Lung (tissue), 12 donors: Measurements from ENCODE around the gene GNAO1. TPM values are rescaled to one million over a fixed set of nuclear protein-coding genes. Genes with fewer than 3 reads are reported as not detected.
A peak's percentile ranks its signal among the peaks of the same experiment; 100 is the strongest.

Source experiments
- ATAC-seq: fragments of 200-7000 bp; cut with Tn5 transposase; one replicate; pipeline ENCODE4 v1.9.1; 2020; ENCODE audit warnings: moderate number of reproducible peaks; ENCODE audit not compliant: insufficient read depth, low FRiP score
- DNase-seq, 3 donors: peaks; one replicate each; pipeline ENCODE4 v3.0.0-alpha.2; 2013 to 2017
- H3K27ac ChIP-seq, 2 donors: one replicate each; pipeline ENCODE4 v1.5.1; 2013; ENCODE audit warnings: mild to moderate bottlenecking in 2 of 2, moderate library complexity in 2 of 2, control low read depth in 1 of 2, inconsistent platforms in 1 of 2, low read depth in 1 of 2, low read length in 1 of 2
- H3K27me3 ChIP-seq, 3 donors: one replicate each; pipeline ENCODE4 v1.5.1; 2013; ENCODE audit warnings: low read length in 2 of 3; ENCODE audit not compliant: control insufficient read depth in 3 of 3, insufficient read depth in 3 of 3
- H3K36me3 ChIP-seq, 4 donors: one replicate each; pipeline ENCODE4 v1.5.1; 2013; ENCODE audit warnings: low read length in 4 of 4, mild to moderate bottlenecking in 1 of 4, moderate library complexity in 1 of 4; ENCODE audit not compliant: control insufficient read depth in 4 of 4, insufficient read depth in 4 of 4
- H3K4me1 ChIP-seq, 5 donors: one replicate each; pipeline ENCODE4 v1.5.1; 2013; ENCODE audit warnings: low read length in 5 of 5, mild to moderate bottlenecking in 2 of 5, moderate library complexity in 1 of 5; ENCODE audit not compliant: control insufficient read depth in 5 of 5, insufficient read depth in 5 of 5
- H3K4me3 ChIP-seq: one replicate; pipeline ENCODE4 v1.5.1; 2013; ENCODE audit warnings: mild to moderate bottlenecking, control low read depth, moderate library complexity
- H3K9ac ChIP-seq, 2 donors: one replicate each; pipeline ENCODE4 v1.5.1; 2013; ENCODE audit warnings: low read length in 2 of 2, control low read depth in 1 of 2; ENCODE audit not compliant: insufficient read depth in 1 of 2
- H3K9me3 ChIP-seq, 4 donors: one replicate each; pipeline ENCODE4 v1.5.1; 2013; ENCODE audit warnings: low read length in 3 of 4, mild to moderate bottlenecking in 1 of 4, moderate library complexity in 1 of 4; ENCODE audit not compliant: control insufficient read depth in 4 of 4, insufficient read depth in 3 of 4
- CTCF ChIP-seq: IDR thresholded peaks from 2 replicates; pipeline ENCODE4 v1.5.1; 2012; ENCODE audit warnings: mild to moderate bottlenecking; ENCODE audit errors: control extremely low read depth, extremely low read depth
- WGBS, 2 donors: extraction: QIAGEN DNeasy Blood & Tissue Kit; methylation state at CpG; one replicate each; pipeline ENCODE4 v1.1.7; 2013; 5-methylcytosine and 5-hydroxymethylcytosine counted together
- polyA plus RNA-seq, 2 donors: library from polyadenylated mRNA; stranded (reverse); fragments of 200-250 nt; gene quantifications; one replicate each; pipeline ENCODE4 v1.2.1, GENCODE V29; 2013
- total RNA-seq, 2 donors: library from RNA; depleted of rRNA in 1 of 2; stranded (reverse); fragments of >200 nt in 1 of 2; gene quantifications; one replicate each; pipeline ENCODE4 v1.2.1, GENCODE V29; 2014 to 2021
- donor health status: control.
- donor health status: control.
- donor health status: Bipolar disorder and iron deficiency.
- donor health status: healthy.
- donor health status: DM: yes; HTN: yes; CAD: no.

Gene GNAO1
- total and polyA plus RNA-seq, 4 donors = 0.33 to 5.2 (median 0.76) TPM

- 95 to 96% methylated on average over 6 of the region's 6 CpGs for WGBS, 2 donors
- Histone ChIP-seq H3K4me3 (no peak overlapping the region), H3K27ac (no peak overlapping the region), H3K9me3 (no peaks in the 10 kb centered on the region), H3K9ac (no peak overlapping the region), H3K27me3 (no peaks in the 10 kb centered on the region), H3K36me3 (no peaks in the 10 kb centered on the region), H3K4me1 (peaks cover 0 to 25% (median 11%) of the 10 kb centered on the region in 5 donors)
- no peak for ATAC-seq
- no peak for DNase-seq
- TF ChIP-seq CTCF = no peak
Observed at GRCh38 chr16:56245197-56245596, 53.9 kb downstream of the GNAO1 start.

- Histone ChIP-seq H3K9me3 (no peaks in the 10 kb centered on the region), H3K4me3 (no peak overlapping the region), H3K4me1 (peaks cover 0 to 29% (median 12%) of the 10 kb centered on the region in 5 donors), H3K27me3 (no peaks in the 10 kb centered on the region), H3K9ac (no peak overlapping the region), H3K27ac (no peak overlapping the region), H3K36me3 (no peaks in the 10 kb centered on the region)
- 56 to 63% methylated on average over 13 of the region's 13 CpGs for WGBS, 2 donors
- TF ChIP-seq CTCF = no peak
- ATAC-seq = no peak
- DNase-seq = peak; percentile 70 to 78 (median 70)
Observed at GRCh38 chr16:56246051-56246817, 54.9 kb downstream of the GNAO1 start.

GRCh38 chr16:56247018-56247417, 55.7 kb downstream of the GNAO1 start:
- H3K27ac ChIP-seq = no peak overlapping the region
- DNase-seq (no peak), ATAC-seq (no peak)
- H3K36me3 ChIP-seq = no peaks in the 10 kb centered on the region
- no peak overlapping the region for H3K4me3 ChIP-seq
- no peak for TF ChIP-seq CTCF
- WGBS, 2 donors = 94 to 96% methylated on average over 8 of the region's 8 CpGs
- H3K9ac ChIP-seq = no peak overlapping the region
- H3K27me3 ChIP-seq = no peaks in the 10 kb centered on the region
- peaks cover 0 to 36% (median 16%) of the 10 kb centered on the region in 5 donors for H3K4me1 ChIP-seq
- H3K9me3 ChIP-seq = no peaks in the 10 kb centered on the region
